Retinal pigment epithelial cell (primary cell): ENCODE measurements around the gene UPF1.

Experiments
- DNase-seq: peaks from one replicate; pipeline ENCODE4 v3.0.0-alpha.2; 2010; ENCODE audit warnings: low read depth
- H3K4me3 ChIP-seq: 2 replicates; pipeline ENCODE4 v1.5.1; 2011; ENCODE audit warnings: mild to moderate bottlenecking, low read length, control low read depth, moderate library complexity
- CTCF ChIP-seq: conservative IDR thresholded peaks from 2 replicates; pipeline ENCODE4 v1.5.1; 2011; ENCODE audit warnings: low read depth, low read length, control low read depth, inconsistent platforms

Gene UPF1

GRCh38 chr19:18854982-18855381 lies 23.2 kb downstream of the UPF1 start:
- no peak for DNase-seq
- H3K4me3 ChIP-seq: no peak overlapping the region
- TF ChIP-seq CTCF: no peak

GRCh38 chr19:18855647-18856384 lies 24.1 kb downstream of the UPF1 start:
- no peak for TF ChIP-seq CTCF
- DNase-seq: no peak
- H3K4me3 ChIP-seq: no peak overlapping the region

- DNase-seq: no peak
- H3K4me3 ChIP-seq: no peak overlapping the region
- TF ChIP-seq CTCF: peak; percentile 44
These were observed 24.8 kb downstream of the UPF1 start for GRCh38 chr19:18856385-18857126.

GRCh38 chr19:18857223-18857622 lies 25.5 kb downstream of the UPF1 start:
- no peak for DNase-seq
- H3K4me3 ChIP-seq: no peak overlapping the region
- TF ChIP-seq CTCF: no peak

GRCh38 chr19:18858906-18859646 lies 27.3 kb downstream of the UPF1 start:
- no peak overlapping the region for H3K4me3 ChIP-seq
- DNase-seq: no peak
- no peak for TF ChIP-seq CTCF

GRCh38 chr19:18859676-18860301 lies 28.0 kb downstream of the UPF1 start:
- DNase-seq: no peak
- no peak for TF ChIP-seq CTCF
- H3K4me3 ChIP-seq: no peak overlapping the region
